Neutrophil (primary cell): ENCODE results near the gene FOSL2.
"Not testable (repeated sequence)": the region's sequence is repeated elsewhere in the genome, so short reads cannot be mapped to it uniquely, and the experiment has no call there.

Experiments
- H3K27ac ChIP-seq: fragments of 200-600 bp; sonication (generic); 2 replicates; pipeline ENCODE4 v1.5.1; 2016; ENCODE audit warnings: mild to moderate bottlenecking, moderate library complexity
- H3K27me3 ChIP-seq: fragments of 200-600 bp; sonication (generic); 2 replicates; pipeline ENCODE4 v1.6.0; 2016; ENCODE audit warnings: mild to moderate bottlenecking
- H3K36me3 ChIP-seq: fragments of 200-600 bp; sonication (generic); 2 replicates; pipeline ENCODE4 v1.5.1; 2017
- H3K4me1 ChIP-seq, 2 experiments: fragments of 200-600 bp in 1 of 2; sonication (generic) in 1 of 2; 1 replicate in 1 of 2; 2 replicates in 1 of 2; pipeline versions ENCODE4 v1.5.1 to v1.6.1; 2013 to 2016; ENCODE audit warnings: low read depth in 1 of 2, low read length in 1 of 2, mild to moderate bottlenecking in 1 of 2, moderate library complexity in 1 of 2; ENCODE audit not compliant: control insufficient read depth in 1 of 2, insufficient read depth in 1 of 2
- H3K4me3 ChIP-seq, 2 experiments: fragments of 200-600 bp in 1 of 2; sonication (generic) in 1 of 2; 1 replicate in 1 of 2; 2 replicates in 1 of 2; pipeline ENCODE4 v1.5.1; 2013 to 2016; ENCODE audit warnings: low read depth in 1 of 2, low read length in 1 of 2, mild to moderate bottlenecking in 1 of 2, moderate library complexity in 1 of 2
- H3K9me3 ChIP-seq: fragments of 200-600 bp; sonication (generic); 2 replicates; pipeline ENCODE4 v1.5.1; 2016
- TF ChIP-seq, protein P1 (sequence below): fragments of 200-600 bp; sonication (generic); IDR thresholded peaks from 2 replicates; pipeline ENCODE4 v1.5.1; 2016; ENCODE audit warnings: antibody characterized with exemption

FOSL2 gene

DNA sequence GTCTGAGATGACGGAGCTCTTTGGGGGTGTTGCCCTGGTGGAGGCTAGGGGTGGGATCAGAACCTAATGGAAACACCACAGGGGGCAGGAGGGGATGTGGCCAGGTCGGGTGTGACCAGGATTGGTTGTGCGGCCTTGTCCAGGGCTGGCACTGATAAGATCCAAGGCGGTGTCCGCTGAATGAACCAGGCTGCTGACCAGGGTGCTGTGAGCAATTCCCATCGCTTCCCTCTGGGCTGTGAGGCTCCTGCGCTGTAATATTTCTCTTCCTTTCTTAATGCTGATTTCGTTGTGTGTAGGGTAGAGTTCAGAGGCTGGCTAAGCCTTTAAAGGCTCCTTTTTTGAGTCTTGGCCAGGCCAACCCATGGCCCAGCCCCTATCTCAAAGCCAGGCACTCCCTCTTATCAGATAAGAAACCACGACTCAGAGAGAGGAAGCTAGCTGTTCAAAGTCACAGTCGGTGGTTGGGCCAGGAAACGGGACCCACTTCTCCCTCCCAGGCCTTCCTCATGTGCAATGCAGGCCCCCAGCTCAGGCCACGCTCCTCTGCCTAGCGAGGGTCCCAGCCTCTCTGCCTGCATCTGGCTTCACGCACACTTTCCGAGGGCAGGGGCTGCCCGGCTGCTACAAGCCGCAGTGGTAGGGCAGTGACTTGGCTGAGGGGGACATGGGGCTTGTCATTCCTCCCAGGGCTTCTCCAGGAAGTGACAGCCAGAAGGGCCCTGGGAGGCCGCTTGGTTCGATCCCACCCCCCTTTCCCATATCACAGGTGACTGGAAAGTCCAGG lies 26.0 kb upstream of the FOSL2 start:
- H3K9me3 ChIP-seq, result no peaks in the 10 kb centered on the region
- H3K27ac ChIP-seq, result peak overlapping the region; percentile 82
- no peaks in the 10 kb centered on the region for H3K36me3 ChIP-seq
- TF ChIP-seq, protein P1, sequence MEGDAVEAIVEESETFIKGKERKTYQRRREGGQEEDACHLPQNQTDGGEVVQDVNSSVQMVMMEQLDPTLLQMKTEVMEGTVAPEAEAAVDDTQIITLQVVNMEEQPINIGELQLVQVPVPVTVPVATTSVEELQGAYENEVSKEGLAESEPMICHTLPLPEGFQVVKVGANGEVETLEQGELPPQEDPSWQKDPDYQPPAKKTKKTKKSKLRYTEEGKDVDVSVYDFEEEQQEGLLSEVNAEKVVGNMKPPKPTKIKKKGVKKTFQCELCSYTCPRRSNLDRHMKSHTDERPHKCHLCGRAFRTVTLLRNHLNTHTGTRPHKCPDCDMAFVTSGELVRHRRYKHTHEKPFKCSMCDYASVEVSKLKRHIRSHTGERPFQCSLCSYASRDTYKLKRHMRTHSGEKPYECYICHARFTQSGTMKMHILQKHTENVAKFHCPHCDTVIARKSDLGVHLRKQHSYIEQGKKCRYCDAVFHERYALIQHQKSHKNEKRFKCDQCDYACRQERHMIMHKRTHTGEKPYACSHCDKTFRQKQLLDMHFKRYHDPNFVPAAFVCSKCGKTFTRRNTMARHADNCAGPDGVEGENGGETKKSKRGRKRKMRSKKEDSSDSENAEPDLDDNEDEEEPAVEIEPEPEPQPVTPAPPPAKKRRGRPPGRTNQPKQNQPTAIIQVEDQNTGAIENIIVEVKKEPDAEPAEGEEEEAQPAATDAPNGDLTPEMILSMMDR, result no peak
- H3K27me3 ChIP-seq, result no peaks in the 10 kb centered on the region
- peaks cover 24 to 27% of the 10 kb centered on the region in 2 experiments for H3K4me1 ChIP-seq
- H3K4me3 ChIP-seq, result peak overlapping the region in 1 of 2 experiments; percentile 23

- Histone ChIP-seq H3K27ac (no peak overlapping the region), H3K4me3 (no peak overlapping the region), H3K9me3 (no peaks in the 10 kb centered on the region), H3K27me3 (peaks cover 9% of the 10 kb centered on the region), H3K36me3 (no peaks in the 10 kb centered on the region), H3K4me1 (peaks cover 22 to 26% of the 10 kb centered on the region in 2 experiments)
- TF ChIP-seq, protein P1, result no peak
Observed at GRCh38 chr2:28367667-28368356, 24.8 kb upstream of the FOSL2 start.

- peaks cover 18 to 22% of the 10 kb centered on the region in 2 experiments for H3K4me1 ChIP-seq
- TF ChIP-seq, protein P1, result no peak
- H3K4me3 ChIP-seq, result no peak overlapping the region
- peaks cover 13% of the 10 kb centered on the region for H3K27me3 ChIP-seq
- no peak overlapping the region for H3K27ac ChIP-seq
- no peaks in the 10 kb centered on the region for H3K9me3 ChIP-seq
- H3K36me3 ChIP-seq, result no peaks in the 10 kb centered on the region
Observed at GRCh38 chr2:28368357-28368798, 24.3 kb upstream of the FOSL2 start.

DNA sequence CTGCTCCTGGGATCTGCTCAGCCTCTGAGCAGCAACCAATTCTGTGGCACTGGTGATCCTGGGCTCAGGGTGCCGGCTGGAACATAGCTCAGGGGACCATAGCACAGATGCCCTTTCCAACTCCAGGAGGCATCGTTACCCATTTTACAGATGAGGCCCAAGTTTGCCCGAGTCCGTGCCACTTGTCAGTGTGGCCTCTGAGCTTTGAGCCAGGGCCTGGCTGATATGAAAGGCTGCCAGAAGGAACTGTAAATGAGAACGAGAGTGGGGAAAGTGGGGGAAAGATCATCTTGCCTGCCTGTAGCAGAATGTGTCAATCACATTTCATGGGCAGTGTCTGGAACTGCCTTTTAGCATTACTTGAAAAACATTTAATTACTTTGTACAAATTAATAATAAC lies 23.3 kb upstream of the FOSL2 start:
- Histone ChIP-seq H3K4me3 (no peak overlapping the region), H3K9me3 (no peaks in the 10 kb centered on the region), H3K27ac (no peak overlapping the region), H3K4me1 (peaks cover 18 to 22% of the 10 kb centered on the region in 2 experiments), H3K27me3 (peaks cover 23% of the 10 kb centered on the region), H3K36me3 (no peaks in the 10 kb centered on the region)
- TF ChIP-seq, protein P1, result no peak

GRCh38 chr2:28370354-28370753 lies 22.3 kb upstream of the FOSL2 start:
- no peak overlapping the region for H3K4me3 ChIP-seq
- peaks cover 28% of the 10 kb centered on the region for H3K27me3 ChIP-seq
- peaks cover 18 to 22% of the 10 kb centered on the region in 2 experiments for H3K4me1 ChIP-seq
- H3K27ac ChIP-seq, result no peak overlapping the region
- TF ChIP-seq, protein P1, result no peak
- no peaks in the 10 kb centered on the region for H3K36me3 ChIP-seq
- H3K9me3 ChIP-seq, result no peaks in the 10 kb centered on the region

GRCh38 chr2:28371728-28372127 lies 20.9 kb upstream of the FOSL2 start:
- Histone ChIP-seq H3K27me3 (peaks cover 28% of the 10 kb centered on the region), H3K4me1 (peaks cover 8 to 12% of the 10 kb centered on the region in 2 experiments)
- H3K27ac ChIP-seq, H3K9me3 ChIP-seq, H3K4me3 ChIP-seq, H3K36me3 ChIP-seq: not testable (repeated sequence)
